Endothelial cell (in vitro differentiated cells): ENCODE measurements around the gene DNAJB8. TPM values are rescaled to one million over a fixed set of nuclear protein-coding genes. Genes with fewer than 3 reads are reported as not detected.
A peak's percentile ranks its signal among the peaks of the same experiment; 100 is the strongest.

ENCODE experiments used
- DNase-seq: peaks from one replicate; pipeline ENCODE4 v3.0.0; 2021; ENCODE audit warnings: low spot score
- H3K27ac Mint-ChIP-seq: one replicate; pipeline ENCODE4 v1.8.0; 2021; ENCODE audit warnings: mixed read lengths, inconsistent platforms; ENCODE audit not compliant: unreplicated experiment
- H3K27me3 Mint-ChIP-seq: one replicate; pipeline ENCODE4 v1.8.0; 2021; ENCODE audit warnings: mild to moderate bottlenecking, moderate library complexity, mixed read lengths, inconsistent platforms; ENCODE audit not compliant: unreplicated experiment
- H3K36me3 Mint-ChIP-seq: one replicate; pipeline ENCODE4 v1.8.0; 2021; ENCODE audit warnings: mild to moderate bottlenecking, low read depth, mixed read lengths, inconsistent platforms; ENCODE audit not compliant: unreplicated experiment
- H3K4me1 Mint-ChIP-seq: one replicate; pipeline ENCODE4 v1.8.0; 2021; ENCODE audit warnings: mild to moderate bottlenecking, mixed read lengths, inconsistent platforms; ENCODE audit not compliant: unreplicated experiment
- H3K4me3 Mint-ChIP-seq: one replicate; pipeline ENCODE4 v1.8.0; 2021; ENCODE audit warnings: mild to moderate bottlenecking, mixed read lengths, inconsistent platforms; ENCODE audit not compliant: unreplicated experiment
- H3K9me3 Mint-ChIP-seq: one replicate; pipeline ENCODE4 v1.8.0; 2021; ENCODE audit warnings: mixed read lengths, inconsistent platforms; ENCODE audit not compliant: unreplicated experiment
- total RNA-seq: library from RNA; stranded (reverse); fragmentation: NEBNext Ultra II Directional; extraction: Animal tissue kit (Norgen Biotek cat#: 25700); gene quantifications from one replicate; pipeline ENCODE4 v1.2.1, GENCODE V29; 2021; ENCODE audit not compliant: unreplicated experiment
- TF ChIP-seq, protein P1 (sequence below): fragments of 200-600 bp; sonication (generic); IDR thresholded peaks from one replicate; pipeline ENCODE4 v1.5.0; 2021; ENCODE audit warnings: antibody characterized with exemption; ENCODE audit not compliant: unreplicated experiment

DNAJB8 gene
- total RNA-seq, 1 donor from 2014 or later = not detected

GRCh38 chr3:128420720-128421438 is 45.8 kb downstream of the DNAJB8 start:
- TF ChIP-seq, protein P1, sequence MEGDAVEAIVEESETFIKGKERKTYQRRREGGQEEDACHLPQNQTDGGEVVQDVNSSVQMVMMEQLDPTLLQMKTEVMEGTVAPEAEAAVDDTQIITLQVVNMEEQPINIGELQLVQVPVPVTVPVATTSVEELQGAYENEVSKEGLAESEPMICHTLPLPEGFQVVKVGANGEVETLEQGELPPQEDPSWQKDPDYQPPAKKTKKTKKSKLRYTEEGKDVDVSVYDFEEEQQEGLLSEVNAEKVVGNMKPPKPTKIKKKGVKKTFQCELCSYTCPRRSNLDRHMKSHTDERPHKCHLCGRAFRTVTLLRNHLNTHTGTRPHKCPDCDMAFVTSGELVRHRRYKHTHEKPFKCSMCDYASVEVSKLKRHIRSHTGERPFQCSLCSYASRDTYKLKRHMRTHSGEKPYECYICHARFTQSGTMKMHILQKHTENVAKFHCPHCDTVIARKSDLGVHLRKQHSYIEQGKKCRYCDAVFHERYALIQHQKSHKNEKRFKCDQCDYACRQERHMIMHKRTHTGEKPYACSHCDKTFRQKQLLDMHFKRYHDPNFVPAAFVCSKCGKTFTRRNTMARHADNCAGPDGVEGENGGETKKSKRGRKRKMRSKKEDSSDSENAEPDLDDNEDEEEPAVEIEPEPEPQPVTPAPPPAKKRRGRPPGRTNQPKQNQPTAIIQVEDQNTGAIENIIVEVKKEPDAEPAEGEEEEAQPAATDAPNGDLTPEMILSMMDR = no peak
- no peak for DNase-seq
- H3K27me3 Mint-ChIP-seq = peaks cover 18% of the 10 kb centered on the region
- H3K9me3 Mint-ChIP-seq = no peaks in the 10 kb centered on the region
- H3K36me3 Mint-ChIP-seq = peaks cover 13% of the 10 kb centered on the region
- no peak overlapping the region for H3K4me3 Mint-ChIP-seq
- H3K27ac Mint-ChIP-seq = no peak overlapping the region
- peaks cover 2% of the 10 kb centered on the region for H3K4me1 Mint-ChIP-seq

GRCh38 chr3:128420289-128420688 is 46.4 kb downstream of the DNAJB8 start:
- Mint-ChIP-seq H3K4me3 (no peak overlapping the region), H3K9me3 (no peaks in the 10 kb centered on the region), H3K27ac (no peak overlapping the region), H3K4me1 (peaks cover 2% of the 10 kb centered on the region), H3K27me3 (peaks cover 18% of the 10 kb centered on the region), H3K36me3 (peaks cover 13% of the 10 kb centered on the region)
- TF ChIP-seq, protein P1 = no peak
- DNase-seq = no peak

DNA sequence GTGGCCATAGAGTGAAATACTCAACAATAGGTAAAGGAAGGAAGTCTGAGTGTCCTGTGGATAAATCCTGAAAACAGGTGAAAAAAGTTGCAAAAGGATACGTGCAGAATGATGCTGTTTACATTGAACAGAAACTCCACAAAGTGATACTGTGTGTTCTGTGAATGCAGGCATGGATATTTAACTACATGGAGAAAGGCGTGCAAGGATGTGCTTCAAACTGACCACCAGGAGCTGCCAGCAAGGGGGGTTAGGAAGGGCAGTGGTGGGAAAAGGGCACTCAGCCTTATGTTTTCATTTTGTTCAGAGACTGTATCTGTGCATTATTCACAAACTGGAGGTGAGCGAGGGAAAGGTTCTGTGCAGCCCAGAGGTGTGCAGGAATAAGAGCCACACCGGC is 47.4 kb downstream of the DNAJB8 start:
- no peaks in the 10 kb centered on the region for H3K9me3 Mint-ChIP-seq
- no peak overlapping the region for H3K27ac Mint-ChIP-seq
- DNase-seq = no peak
- H3K27me3 Mint-ChIP-seq = peaks cover 21% of the 10 kb centered on the region
- H3K4me3 Mint-ChIP-seq = peak overlapping the region; percentile 79
- peaks cover 2% of the 10 kb centered on the region for H3K4me1 Mint-ChIP-seq
- TF ChIP-seq, protein P1 = no peak
- H3K36me3 Mint-ChIP-seq = peaks cover 13% of the 10 kb centered on the region

DNA sequence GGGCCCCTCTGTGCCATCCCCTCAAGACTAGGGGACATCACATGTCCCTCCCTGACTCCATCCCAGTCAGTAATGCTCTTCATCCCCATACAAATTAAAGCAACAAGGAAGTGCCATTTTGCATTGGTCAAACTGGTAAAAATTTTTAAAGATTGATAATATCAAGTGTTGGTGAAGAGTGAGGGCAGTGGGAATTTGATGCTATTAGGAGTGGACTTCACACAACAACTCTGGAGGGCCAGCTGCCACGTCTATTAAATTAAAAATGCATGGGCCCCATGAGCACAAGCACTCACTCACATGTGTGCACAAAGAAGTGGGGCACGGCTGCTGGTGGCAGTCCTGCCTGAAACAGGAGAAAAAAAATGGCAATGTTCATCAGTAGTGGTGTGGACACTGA is 47.8 kb downstream of the DNAJB8 start:
- TF ChIP-seq, protein P1 = no peak
- Mint-ChIP-seq H3K9me3 (no peaks in the 10 kb centered on the region), H3K36me3 (peaks cover 13% of the 10 kb centered on the region), H3K4me1 (peaks cover 2% of the 10 kb centered on the region), H3K27me3 (peaks cover 22% of the 10 kb centered on the region), H3K4me3 (peak overlapping the region; percentile 79), H3K27ac (no peak overlapping the region)
- DNase-seq = no peak

DNA sequence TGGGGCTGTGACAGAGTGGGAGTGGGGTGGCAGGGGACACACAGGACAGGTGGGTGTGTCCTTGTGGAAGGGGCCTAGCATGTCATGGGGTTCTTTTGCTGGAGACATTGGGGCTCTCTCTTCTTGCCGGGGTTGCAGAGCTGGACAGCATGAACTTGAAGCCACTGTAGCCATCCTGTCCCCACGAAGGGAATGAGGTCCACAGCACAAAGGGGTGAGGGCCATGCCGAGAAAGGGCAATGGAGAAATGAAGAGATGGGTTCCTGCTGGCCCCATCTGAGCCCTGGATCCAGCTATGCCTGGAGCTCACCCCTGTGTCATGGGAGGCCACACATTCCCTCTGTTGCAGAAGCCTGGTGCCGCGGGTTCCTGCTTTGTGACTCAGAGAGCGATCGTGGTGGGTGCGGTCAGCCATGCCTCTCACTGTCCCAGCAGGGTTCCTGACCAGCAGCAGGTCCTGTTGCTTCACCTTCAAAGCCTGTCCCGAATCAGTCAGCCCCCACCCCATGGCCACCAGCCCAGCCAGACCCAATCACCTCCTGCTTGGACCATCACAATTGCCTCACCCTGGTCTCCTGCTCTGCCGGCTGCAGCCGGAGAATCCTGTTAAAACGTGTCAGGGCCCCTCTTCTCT is 50.0 kb downstream of the DNAJB8 start:
- H3K27ac Mint-ChIP-seq = no peak overlapping the region
- H3K4me3 Mint-ChIP-seq = no peak overlapping the region
- H3K36me3 Mint-ChIP-seq = peaks cover 13% of the 10 kb centered on the region
- peaks cover 22% of the 10 kb centered on the region for H3K27me3 Mint-ChIP-seq
- TF ChIP-seq, protein P1 = no peak
- no peaks in the 10 kb centered on the region for H3K9me3 Mint-ChIP-seq
- DNase-seq = no peak
- peaks cover 2% of the 10 kb centered on the region for H3K4me1 Mint-ChIP-seq
